C4-2B (cell line): ENCODE results near the gene LRRC42.

ENCODE experiments used
- ZFX ChIP-seq: fragments of 450-650 bp; IDR thresholded peaks from 2 replicates; pipeline ENCODE4 v1.6.1; 2017
- TF ChIP-seq, protein P1 (sequence below): fragments of 450-650 bp; conservative IDR thresholded peaks from 2 replicates; pipeline ENCODE4 v1.5.1; 2017; ENCODE audit warnings: mild to moderate bottlenecking

- TF ChIP-seq, protein P1, sequence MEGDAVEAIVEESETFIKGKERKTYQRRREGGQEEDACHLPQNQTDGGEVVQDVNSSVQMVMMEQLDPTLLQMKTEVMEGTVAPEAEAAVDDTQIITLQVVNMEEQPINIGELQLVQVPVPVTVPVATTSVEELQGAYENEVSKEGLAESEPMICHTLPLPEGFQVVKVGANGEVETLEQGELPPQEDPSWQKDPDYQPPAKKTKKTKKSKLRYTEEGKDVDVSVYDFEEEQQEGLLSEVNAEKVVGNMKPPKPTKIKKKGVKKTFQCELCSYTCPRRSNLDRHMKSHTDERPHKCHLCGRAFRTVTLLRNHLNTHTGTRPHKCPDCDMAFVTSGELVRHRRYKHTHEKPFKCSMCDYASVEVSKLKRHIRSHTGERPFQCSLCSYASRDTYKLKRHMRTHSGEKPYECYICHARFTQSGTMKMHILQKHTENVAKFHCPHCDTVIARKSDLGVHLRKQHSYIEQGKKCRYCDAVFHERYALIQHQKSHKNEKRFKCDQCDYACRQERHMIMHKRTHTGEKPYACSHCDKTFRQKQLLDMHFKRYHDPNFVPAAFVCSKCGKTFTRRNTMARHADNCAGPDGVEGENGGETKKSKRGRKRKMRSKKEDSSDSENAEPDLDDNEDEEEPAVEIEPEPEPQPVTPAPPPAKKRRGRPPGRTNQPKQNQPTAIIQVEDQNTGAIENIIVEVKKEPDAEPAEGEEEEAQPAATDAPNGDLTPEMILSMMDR, result no peak; the same call in 1 of the 2 replicates
- no peak for TF ChIP-seq ZFX
These were observed 46.1 kb downstream of the LRRC42 start for GRCh38 chr1:53992085-53992874.
